Activated gamma-delta T cell treated with anti-CD3 and anti-CD28 coated beads, Interleukin-2, amount 50 U/mL, for 16 hours (primary cell): Measurements from ENCODE around the gene USP5.

Experiments used
- DNase-seq: peaks from one replicate; pipeline ENCODE4 v3.0.0-alpha.2; 2020; ENCODE audit warnings: low read depth

USP5 gene, protein sequence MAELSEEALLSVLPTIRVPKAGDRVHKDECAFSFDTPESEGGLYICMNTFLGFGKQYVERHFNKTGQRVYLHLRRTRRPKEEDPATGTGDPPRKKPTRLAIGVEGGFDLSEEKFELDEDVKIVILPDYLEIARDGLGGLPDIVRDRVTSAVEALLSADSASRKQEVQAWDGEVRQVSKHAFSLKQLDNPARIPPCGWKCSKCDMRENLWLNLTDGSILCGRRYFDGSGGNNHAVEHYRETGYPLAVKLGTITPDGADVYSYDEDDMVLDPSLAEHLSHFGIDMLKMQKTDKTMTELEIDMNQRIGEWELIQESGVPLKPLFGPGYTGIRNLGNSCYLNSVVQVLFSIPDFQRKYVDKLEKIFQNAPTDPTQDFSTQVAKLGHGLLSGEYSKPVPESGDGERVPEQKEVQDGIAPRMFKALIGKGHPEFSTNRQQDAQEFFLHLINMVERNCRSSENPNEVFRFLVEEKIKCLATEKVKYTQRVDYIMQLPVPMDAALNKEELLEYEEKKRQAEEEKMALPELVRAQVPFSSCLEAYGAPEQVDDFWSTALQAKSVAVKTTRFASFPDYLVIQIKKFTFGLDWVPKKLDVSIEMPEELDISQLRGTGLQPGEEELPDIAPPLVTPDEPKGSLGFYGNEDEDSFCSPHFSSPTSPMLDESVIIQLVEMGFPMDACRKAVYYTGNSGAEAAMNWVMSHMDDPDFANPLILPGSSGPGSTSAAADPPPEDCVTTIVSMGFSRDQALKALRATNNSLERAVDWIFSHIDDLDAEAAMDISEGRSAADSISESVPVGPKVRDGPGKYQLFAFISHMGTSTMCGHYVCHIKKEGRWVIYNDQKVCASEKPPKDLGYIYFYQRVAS

DNA sequence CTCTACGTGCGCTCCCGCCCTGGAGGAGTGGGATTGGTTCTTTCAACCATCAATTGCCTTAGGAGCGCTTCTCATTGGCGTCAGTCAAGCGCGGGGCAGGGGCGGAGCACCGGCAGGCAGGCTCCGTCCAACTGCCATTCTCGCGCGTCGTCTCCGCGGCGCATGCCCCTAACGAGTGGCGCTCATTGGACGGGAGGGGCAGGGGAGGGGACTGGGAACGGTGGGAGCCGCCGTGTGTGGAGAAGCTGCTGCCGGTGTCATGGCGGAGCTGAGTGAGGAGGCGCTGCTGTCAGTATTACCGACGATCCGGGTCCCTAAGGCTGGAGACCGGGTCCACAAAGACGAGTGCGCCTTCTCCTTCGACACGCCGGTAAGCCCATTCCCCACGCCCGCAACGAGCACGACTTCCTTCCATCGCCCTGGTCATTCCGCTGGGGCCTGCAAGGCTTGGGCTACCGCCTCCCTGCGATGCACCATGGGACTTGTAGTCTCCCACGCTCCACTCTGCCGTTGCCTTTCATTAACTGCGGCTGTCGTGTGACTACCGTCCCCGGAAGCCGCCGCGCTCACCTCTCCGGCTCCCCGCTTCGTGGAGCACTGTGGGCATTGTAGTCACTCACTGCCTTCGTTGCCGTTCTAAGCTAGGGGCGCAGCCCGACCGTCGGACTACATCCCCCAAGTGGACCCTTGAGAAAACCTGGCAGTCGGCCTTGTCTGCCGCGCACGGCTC lies at the start of gene USP5:
Gene USP5 (plus strand): TSS at position 230 of the 730 bp plus-strand sequence. CDS start 30 bp downstream, at position 260.
- DNase-seq: peak; percentile 97

DNA sequence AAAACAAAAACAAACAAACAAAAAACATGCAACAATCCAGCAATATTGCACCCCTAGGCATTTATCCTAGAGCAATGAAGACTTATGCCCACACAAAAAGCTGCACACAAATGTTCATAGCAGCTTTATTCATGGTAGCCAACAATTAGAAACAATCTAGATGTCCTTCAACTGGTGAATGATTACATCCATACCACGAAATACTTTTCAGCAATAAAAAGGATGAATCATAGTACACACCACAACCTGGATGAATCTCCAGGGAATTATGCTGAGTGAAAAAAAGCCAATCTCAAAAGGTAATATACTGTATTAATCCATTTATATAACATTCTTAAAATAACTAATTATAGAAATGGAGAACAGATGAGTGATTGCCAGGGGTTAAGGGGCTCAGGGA lies 44.8 kb upstream of the USP5 start:
- DNase-seq: no peak

GRCh38 chr12:6809056-6809455 lies 42.9 kb upstream of the USP5 start:
- DNase-seq: no peak

DNA sequence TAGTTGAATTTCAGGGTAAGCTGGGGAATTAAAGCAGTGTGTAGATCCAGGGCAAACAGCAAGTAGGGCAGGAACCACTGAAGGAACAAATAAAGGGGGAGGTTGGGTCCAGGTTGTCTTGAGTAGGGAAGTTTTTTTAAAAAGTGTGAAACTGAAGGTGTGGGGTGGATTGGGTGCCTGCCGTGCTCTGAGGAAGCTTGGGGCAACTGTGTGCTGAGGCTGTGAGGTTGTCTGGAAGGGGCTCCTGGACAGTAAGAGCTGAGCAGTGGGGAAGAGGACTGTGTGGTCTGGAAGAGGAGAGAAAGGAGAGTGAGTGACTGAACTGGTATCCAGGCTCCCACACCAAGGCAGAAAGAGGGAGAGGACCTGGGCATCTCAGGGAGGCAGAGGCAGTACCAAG lies 41.2 kb upstream of the USP5 start:
- DNase-seq: no peak

- no peak for DNase-seq
Measured at GRCh38 chr12:6813363-6813762, 38.6 kb upstream of the USP5 start.

DNA sequence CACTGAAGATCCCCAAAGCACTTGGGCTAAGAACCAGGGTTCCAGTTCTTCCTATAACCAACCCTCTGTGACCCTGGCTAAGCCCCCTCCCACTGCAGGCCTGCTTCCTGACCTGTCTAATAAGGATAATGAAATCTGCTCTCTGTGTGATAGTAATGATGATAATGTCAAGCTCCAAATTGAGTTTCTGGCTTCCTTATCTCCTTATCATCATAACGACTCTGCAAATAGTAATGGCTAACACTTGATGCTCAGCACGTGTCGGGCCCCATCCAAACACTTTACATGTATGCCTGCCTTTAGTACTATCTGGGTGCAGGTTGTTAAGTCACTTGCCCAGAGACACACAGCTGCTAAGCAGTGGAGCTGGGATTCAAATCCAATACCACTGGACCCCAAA lies 35.4 kb upstream of the USP5 start:
- DNase-seq: no peak

- DNase-seq: no peak
Measured at GRCh38 chr12:6817098-6817497, 34.9 kb upstream of the USP5 start.

- DNase-seq: no peak
Measured at GRCh38 chr12:6817662-6818157, 34.2 kb upstream of the USP5 start.

GRCh38 chr12:6818222-6818621 lies 33.7 kb upstream of the USP5 start:
- DNase-seq: no peak

GRCh38 chr12:6818645-6819044 lies 33.3 kb upstream of the USP5 start:
- no peak for DNase-seq

DNA sequence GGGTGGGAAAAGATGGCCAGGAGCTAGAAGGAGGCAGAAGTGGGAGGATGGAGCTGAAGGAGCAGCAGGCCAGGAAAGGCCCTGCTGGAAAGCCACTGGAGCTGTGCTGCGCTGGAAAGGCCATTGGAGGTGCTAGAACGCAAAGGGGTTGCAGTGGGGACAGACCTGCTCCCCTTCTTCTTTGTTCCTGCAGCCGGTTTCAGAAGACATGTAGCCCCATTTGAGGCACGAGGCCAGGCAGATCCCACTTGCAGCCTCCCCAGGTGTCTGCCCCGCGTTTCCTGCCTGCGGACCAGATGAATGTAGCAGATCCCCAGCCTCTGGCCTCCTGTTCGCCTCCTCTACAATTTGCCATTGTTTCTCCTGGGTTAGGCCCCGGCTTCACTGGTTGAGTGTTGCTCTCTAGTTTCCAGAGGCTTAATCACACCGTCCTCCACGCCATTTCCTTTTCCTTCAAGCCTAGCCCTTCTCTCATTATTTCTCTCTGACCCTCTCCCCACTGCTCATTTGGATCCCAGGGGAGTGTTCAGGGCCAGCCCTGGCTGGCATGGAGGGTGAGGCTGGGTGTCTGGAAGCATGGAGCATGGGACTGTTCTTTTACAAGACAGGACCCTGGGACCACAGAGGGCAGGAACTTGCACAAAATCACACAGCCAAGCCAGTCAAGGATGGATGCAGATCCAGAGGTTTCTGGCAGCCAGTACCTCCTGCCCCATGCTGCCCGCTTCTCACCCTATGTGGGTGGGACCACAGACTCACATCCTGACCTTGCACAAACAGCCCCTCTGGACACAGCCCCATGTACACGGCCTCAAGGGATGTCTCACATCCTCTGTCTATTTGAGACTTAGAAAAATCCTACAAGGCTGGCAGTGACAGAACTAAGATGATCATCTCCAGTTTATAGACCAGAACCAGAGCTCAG lies 32.6 kb upstream of the USP5 start:
- DNase-seq: no peak

DNA sequence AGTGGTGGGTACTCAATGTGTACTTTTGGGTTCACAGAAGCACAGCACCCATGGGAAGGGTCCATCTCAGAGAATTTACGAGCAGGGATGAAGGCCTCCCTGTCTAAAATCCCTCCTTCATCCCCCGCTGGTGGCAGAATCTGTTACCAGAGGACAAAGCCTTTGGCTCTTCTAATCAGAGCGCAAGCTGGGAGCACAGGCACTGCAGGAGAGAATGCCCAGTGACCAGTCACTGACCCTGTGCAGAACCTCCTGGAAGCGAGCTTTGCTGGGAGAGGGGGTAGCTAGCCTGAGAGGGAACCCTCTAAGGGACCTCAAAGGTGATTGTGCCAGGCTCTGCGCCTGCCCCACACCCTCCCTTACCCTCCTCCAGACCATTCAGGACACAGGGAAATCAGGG lies 31.8 kb upstream of the USP5 start:
- DNase-seq: no peak

DNA sequence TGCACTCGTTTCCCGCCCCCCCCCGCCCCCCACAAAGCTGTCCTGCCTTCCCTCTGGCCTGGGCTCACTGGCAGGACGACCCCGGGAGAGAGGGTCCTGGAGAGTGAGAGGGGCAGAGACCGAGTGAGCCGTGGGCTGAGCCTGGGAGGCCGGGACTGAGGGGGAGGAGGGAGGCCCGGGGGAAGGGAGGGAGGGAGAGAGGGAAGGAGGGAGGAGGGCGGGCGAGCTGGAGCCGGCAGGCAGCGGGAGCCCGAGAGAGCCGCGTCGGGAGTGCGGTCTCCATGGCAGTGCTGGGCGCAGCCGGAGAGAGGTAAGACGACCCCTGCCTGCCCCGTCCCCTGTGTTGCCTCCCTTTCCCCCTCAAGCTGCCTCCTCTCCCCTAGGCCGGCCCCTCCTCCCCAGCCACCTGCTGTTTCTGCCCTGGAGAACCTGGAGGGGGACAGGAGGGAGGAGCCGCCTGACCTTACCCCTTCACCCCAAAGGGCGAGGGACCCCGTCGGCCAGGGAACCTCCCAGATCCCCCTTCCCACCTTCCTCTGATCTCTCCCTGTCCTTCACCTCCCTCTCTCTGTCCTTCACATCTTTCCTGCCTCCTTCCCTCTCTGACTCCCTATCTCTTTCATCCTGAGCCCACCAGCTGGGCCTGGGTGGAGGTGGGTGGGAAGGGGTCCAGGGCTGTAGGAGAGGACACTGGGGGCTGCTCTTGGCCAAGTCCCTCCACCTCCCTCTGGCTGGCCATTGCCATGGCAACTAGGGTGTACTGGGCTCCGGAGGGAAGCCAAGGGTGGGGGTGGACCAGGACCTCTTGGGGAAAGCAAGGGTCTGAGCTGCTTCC lies 30.1 kb upstream of the USP5 start, which contains the start of gene GPR162:
Gene GPR162 (plus strand): TSS at position 231 of the 835 bp plus-strand sequence. CDS start 2,078 bp downstream, outside the sequence.
- DNase-seq: no peak

- DNase-seq: no peak
Measured at GRCh38 chr12:6822426-6823135, 29.4 kb upstream of the USP5 start.

- DNase-seq: no peak
Measured at GRCh38 chr12:6823182-6824084, 28.5 kb upstream of the USP5 start.

DNA sequence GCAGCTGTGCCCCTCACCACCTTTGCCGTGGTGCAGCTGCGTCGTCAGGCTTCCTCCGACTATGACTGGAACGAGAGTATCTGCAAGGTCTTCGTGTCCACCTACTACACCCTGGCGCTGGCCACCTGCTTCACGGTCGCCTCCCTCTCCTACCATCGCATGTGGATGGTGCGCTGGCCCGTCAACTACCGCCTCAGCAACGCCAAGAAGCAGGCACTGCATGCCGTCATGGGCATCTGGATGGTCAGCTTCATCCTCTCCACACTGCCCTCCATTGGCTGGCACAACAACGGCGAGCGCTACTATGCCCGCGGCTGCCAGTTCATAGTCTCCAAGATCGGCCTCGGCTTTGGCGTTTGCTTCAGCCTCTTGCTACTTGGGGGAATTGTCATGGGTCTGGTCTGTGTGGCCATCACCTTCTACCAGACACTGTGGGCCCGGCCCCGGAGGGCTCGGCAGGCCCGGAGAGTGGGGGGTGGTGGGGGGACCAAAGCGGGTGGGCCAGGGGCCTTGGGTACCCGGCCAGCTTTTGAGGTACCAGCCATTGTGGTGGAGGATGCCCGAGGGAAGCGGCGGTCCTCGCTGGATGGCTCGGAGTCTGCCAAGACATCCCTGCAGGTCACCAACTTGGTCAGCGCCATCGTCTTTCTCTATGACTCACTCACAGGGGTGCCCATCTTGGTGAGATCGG lies 27.7 kb upstream of the USP5 start:
- no peak for DNase-seq

GRCh38 chr12:6824901-6825381 lies 27.0 kb upstream of the USP5 start:
- DNase-seq: no peak
